CD4-positive, alpha-beta T cell treated with Interleukin-21 for 1 hour (primary cell): ENCODE results near the gene SLC43A2.

ENCODE experiments used
- DNase-seq: peaks from one replicate; pipeline ENCODE4 v3.0.0-alpha.2; 2020

The SLC43A2 gene

DNA sequence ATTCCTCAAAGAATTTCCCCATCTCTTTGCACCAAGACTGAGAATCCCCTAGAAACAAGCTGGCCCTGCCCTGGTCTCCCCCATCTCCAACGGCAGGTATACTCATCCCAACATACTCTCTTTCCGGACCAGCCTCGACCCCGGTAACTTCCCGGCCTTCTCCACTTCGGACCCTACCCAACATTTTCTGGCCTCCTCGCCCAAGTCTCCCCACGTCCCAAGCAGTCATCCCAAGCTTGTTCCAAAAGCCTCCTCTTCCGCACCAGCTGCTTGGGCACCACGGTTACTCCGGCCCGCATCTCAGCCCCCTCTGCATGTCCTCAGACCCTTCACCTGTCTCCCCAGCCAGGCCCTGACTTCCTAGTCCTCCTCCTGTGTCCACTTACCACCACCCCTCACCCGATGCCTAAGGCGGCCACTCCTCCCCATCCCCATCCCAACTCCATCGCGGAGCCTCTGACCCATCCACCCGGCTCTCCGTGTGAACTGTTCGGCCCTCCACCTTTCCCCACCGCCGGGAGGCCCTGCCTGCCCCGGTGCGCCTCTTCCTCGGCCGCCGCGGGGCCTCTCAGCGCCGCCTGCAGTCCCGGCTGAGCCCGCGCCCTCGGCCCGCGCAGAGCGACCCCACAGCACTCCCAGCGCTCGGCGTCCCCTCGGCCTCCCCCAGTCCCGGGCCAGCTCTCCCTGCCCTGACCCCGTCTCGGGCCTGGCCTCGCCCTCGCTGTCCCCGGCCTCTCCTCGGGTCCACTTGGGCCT lies 67.0 kb downstream of the SLC43A2 start:
- DNase-seq = peak; percentile 28

DNA sequence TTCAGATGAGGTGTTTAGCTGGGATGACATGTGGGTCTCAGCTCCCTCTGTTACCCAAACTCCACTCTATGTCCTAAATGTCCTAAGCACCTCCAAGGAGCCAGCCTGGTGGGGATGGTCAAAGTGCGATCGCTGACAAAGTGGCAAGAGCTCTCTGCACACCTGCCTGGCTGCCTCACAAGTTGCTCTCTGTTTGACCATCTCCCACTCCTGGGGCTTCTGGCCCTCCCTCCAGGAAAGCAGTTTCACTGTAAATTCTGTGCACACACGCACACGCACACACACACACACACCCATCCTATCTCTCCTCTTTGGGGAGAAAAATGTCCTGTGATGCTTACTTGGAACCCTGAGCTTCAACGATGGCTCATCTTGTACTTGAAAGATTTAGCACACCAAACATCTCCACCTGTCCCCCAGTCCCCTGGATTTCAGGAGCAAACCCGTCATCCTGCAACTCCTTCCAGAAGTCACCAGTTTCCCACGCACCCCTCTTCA lies 67.7 kb downstream of the SLC43A2 start:
- DNase-seq = no peak

DNA sequence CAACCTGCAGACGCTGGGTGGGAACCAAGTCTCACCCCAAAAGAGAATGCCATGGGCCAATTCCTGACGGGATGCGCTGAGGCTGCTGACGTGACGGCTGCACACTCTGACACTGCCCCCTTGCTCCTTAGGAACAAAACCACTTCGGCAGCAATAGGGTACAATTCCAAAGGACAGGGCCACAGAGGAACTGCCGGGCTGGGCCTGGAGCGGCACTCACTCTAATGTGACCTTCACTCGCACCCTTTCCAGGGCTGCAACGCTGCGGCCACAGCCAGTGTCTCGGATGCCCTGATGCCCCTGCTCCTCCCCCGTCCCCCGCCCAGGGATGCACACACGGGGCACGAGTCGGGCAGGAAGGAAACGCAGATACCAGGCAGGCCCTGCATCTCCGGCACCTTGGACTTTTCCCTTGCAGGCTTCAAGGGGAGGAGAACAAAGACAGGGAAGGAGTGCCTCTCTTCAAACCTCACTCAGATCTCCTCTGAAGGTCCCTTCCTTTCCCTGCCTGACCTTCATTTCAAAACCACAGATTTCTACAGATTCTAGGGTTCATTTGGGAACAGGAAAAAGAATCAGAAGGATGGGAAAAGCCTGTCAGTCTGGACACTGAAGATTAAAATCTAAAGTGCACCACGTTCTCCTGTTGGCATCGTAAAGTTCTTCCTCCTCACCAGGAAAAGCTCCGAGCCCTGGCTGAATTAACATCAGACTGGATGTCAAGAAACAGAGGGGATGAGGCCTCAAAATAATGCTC lies 68.4 kb downstream of the SLC43A2 start:
- no peak for DNase-seq

DNA sequence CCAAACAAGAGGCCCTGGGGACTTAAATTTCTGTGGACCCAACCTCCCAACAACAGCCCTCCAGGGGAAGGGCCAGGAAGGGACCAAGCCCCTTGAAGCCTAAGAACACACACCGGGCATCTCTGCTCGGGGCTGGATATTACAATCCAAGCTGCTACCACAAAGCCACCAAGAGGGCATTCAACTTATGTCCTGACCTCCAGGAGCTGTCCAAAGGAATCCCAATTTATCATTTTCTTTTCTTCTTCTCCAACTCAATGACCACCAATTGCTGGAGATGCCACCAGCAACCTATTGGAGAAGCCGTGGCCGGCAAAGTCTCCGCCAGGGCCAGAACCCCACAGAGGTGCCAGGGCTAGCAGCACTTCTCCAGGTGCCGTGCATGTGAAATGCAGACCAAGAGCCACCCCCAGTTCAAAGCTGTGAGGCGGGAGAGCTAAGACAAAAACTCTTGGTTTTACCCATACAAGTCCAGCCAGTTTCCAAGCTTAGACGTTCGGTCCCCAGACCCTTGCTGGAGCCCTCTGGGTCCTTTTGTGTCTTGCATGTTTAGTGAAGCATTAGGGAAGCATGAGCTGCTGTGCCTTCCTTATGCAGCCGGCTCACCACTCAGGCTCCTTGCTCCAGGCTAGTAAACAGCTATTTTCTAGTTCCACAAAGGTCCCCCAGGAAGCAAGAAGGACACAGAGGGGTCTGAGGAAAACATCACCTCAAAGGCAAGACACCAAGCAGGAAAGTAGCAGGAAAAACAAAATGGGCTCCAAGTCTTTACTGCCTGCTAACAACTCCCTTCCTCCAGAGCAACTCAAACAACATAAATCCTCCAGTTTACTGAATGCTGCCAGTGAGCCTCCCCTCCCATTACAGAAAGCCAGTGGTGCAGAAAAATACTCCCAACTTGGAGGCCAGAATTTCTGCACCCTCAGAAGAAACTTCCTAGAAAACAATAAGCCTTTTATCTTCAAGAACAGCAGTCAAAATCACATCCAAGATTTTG lies 69.3 kb downstream of the SLC43A2 start:
- no peak for DNase-seq

DNA sequence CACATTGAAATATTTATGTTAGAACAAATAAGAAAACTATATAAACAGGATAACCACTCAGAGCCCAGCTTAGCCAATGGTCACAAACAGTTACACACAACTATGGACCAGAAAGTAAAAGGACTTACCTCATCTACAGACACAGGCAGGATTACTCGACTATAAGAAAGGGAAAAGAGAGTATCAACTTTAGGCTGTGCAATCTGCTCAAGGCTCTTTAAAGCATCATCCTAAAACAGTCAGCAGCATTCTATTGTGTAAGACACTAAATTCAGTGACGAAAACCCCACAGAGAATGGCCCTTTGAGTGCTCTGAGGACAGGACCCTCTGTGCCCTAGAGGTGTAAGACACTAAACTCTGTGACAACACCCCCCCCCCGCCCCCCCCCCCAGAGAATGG lies 70.2 kb downstream of the SLC43A2 start:
- DNase-seq = no peak

DNA sequence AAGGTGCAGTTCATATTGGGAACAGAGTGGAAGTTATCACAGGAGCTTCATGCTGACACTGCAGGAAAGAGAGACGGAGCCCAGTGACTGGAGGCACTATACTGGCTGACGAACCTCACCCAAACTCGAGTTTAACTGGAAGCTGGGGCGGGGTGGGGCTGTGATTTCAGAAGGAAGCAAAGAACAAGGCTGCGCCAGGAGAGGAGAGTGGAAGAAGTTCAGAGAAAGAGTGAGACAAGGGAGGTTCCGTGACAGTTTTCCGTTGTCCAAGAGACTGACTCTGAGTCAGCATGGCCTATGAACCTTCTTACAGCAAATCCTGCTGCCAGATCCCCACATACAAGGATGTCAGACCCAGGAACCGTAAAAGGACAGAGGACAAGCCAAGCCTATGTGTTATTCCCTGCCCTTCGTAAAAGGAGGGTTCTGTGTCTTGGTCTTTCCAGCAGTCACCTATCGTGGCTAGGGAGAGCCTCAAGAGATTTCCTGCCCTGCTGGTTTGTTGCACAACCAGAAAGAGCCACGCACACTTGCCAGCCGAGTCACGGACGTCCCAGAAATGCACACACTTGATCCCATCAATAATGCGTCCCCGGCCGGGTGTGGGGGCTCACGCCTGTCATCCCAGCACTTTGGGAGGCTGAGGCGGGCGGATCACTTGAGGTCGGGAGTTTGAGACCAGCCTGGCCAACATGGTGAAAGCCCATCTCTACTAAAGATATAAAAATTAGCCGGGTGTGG lies 71.1 kb downstream of the SLC43A2 start:
- DNase-seq = no peak

DNA sequence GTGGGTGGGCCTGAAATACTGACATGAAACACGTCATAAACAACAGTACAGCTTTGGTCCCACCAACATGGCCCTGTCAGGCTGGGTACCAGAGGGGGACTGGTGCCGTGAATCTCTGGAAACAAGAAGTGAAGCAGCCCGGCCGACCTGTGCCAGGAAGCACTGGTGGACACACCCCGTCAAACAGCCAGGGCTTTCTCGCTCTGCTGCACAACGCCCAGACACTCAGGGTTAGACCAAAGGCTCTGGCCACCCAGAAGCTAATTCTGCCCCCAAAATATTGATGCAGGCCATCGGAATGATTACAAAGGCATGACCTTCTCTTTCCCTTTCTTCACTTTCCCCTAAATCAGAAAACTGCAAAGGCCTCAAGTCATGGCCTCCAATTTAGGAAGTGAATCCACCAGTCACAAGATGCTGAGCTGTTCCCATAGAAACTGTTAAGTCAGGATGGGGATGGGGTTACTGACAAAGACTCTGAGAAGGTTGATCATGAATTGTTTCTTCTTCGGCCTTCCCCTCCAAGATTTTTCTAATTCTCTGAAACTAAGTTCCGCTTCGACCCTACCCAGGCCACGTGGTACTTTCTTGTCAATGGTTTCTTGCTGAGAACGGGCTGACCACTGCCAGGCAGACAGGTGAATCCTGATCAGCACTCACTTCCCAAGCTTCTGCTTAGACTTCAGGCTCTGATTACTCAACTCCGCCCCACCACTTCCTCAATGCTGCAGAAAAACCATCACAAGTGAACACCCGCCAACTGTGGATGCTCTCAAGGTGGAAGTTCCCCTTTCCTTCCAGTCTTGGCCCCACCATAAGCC lies 72.8 kb downstream of the SLC43A2 start:
- DNase-seq = no peak

DNA sequence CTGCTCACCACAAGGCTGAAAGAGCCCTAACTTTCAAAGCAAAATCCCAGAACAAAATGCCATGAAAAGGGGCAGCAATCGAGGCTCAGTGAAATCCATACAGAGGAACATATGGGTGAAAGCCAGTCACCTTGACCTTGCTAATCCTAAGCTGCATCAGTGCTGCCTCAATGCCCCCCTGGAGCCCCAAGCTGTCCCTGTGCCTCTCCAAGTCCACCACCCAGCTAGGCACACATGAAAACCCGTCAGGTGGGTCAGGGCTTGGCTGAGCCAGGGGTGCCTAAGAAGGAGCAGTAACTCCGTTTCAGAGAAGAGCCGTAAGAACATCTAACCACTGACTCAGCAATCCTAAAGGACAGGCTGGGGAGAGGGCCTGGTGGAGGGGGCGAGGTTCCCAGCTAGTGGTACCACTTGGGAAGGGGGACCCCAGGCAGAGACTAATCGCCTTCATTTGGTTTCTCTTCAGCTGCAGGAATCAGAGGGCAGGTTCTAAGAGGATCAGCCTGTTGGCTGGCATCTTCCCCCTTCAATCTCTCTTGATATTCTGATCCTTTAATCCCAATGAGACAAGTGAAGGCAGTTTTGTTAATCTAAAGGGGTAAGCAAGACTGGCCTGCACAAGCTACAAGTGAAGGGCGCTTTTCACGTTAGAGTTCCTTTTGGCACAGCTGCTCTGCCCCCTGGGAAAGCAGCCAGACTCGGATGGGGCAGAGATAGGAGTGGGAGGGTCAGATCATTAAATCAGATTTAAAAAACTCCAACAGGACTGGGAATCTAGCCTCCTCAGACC lies 73.7 kb downstream of the SLC43A2 start:
- DNase-seq = no peak

DNA sequence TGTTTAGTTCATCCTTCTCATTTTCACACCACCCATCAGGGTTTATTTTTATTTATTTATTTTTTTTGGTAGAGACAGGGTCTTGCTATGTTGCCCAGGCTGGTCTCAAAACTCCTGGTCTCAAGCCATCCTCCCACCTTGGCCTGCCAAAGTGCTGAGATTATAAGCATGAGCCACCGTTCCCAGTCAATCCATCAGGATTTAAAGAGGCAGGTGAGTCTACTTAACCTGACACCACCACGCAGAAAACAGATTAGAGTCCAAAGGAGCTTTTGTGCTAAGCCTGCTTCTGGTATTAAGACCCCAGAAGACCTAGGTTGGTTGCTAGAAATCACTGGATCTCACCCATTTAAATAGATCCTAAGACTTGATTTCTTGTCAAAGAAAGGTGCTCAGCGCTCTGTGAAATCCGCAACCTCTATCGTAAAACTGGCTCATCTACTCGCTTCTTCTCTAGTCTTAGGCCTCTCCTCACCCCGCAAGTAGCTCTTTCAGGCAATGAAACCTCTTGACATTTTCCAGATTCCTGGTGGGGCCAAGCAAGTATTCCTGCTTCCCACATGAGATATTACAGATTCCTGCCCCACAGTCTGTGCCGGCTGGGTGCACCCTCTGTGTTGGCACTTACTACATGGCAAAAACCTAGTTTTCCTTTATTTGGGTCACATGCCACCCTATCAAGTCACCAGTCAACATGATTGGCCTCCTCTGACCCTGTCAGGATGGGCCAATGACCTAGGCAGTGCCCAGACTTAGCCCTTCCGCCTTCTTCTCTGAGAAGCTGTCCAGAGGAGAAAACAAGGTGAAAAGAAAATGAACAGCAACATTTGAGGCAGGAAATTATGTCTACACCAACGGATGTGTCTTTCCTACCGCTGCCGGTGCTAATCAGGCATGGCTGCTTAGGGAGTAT lies 75.0 kb downstream of the SLC43A2 start:
- DNase-seq = no peak

DNA sequence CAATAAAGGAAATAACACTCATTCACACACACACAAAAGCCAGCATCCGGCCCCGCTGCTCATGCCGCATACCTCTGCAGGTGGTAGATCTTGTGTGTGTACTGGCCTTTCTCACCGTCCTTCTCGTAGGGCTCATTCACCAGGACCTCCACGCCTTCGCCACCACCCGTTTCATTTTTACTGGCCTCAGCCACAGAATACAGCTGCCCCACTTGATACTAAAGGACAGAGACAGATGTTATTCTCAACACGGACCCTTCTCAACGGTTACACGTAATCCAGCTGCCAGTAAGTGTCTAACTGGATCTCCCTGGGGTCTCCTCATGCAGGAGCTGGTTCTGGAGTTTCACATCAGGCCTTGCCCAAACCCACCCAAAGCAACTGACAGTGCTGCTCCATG lies 75.7 kb downstream of the SLC43A2 start:
- DNase-seq = no peak

DNA sequence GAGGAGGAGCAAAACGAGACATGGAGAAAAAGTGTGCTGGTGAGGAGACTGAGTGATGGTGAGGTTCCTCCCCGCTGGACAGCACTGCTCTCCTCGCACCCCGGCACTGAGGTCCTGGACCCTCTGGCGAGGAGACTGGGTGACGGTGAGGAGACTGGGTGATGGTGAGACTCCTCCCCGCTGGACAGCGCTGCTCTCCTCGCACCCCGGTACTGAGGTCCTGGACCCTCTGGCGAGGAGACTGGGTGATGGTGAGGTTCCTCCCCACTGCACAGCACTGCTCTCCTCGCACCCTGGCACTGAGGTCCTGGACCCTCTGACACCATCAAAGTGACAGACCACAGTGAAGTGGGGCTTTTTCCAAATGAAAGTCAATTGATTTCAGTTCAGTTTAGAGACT lies 76.9 kb downstream of the SLC43A2 start:
- DNase-seq = no peak

DNA sequence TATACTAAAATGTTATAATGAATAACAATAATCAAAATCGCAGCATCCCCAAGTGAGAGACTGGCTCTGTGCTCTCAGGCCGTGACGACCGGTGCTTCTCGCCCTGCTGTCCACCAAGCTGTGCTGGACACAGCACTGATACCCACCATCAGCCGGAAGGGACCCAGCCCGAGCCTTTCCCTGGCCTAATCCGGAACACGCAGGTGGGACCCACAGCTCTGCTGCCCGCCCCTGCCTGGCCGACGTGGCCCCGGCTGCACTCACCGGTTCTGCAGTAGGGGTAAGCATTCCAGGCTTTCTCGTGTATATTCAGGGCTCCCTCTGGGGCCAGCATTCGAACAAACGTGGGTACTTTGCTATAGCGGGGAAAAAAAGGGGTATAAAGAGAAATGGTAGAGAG lies 80.6 kb downstream of the SLC43A2 start:
- no peak for DNase-seq

DNA sequence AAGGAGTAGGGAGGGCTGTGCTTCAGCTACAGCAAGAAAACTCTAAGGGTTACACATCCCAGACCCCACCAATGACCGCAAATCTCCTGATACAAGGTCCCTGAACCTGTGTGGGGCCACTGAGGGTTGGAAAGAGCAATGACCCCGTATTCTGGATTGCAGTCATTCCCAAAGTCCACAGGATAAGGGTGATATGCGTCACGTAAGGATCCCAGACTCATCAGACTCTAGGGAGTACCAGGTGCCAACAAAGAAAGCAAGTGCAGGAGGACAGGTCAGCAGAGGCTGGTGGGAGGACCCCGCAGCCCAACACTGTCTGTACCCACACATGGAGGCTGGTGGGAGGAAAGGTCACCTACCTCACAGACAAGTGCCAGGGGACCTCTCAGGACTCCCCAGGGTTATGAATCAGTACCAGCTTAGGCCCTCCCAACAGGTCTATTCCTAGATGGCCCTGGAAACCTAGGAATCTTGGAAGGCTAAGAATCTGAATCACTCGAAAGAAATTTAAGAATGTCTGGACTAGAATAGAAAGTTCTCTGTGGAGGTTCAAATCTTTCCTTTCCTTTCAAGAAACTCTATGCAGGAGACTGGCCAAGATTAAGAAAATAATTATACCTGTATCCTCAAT lies 82.2 kb downstream of the SLC43A2 start:
- no peak for DNase-seq

DNA sequence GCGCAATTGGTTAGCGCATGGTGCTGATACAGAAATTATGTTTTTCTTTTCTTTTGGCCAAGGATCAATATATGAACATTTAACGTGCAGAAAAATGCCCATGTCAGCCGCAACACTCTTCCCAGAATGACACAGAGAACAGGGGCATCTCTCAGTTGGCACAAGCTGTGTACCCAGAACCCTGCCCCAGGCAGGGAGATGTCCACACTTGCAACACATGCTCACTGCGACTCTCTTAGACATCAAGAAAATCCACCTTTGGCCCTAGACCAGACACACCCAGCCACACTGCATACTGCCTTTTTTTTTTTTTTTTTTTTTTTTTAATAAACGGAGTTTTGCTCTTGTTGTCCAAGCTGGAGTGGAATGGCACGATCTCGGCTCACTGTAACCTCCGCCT lies 83.0 kb downstream of the SLC43A2 start:
- DNase-seq = no peak

DNA sequence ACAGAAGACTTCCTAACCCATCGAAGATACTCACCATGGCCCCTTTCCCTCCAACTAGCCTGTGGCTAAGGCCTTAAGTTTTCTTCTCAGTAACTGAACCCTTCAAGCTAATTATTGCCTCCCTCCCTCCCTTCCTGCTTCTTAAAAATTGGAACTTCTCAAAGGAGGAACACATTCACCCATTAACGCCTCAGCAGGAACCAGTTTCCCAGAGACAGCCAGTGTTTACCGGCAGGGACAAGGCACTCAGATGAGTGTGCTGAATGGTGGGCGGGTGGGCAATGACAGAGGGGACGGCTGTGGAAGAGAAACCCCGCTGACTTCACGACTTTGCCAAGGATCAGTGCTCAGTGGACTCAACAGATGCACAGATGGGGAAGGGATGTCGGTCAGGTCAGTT lies 86.3 kb downstream of the SLC43A2 start:
- no peak for DNase-seq

DNA sequence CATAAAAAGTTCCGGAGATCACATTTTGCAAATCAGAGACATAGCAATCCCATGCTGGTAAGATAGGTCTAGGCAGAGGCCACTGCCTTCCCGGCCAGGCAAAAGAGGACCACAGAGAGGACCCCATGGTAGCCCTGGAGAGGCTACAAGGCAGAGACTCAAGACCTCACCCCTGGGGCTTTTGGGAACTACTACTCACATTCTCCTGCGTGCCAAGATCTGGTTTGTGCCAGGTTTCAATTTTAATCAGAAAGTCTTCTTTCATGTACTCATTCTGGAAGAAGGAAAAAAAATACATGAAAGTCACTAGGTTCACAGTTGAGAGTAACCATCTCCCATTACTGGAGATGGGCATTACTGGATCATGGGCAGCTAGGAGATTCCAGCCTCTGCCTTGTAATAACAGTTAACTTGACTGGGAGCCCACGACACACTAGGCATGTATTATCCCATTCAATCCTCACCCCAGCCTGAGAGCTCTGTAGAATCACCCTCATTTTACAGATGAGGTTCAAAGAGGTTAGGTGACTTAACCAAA lies 87.2 kb downstream of the SLC43A2 start:
- DNase-seq = no peak

DNA sequence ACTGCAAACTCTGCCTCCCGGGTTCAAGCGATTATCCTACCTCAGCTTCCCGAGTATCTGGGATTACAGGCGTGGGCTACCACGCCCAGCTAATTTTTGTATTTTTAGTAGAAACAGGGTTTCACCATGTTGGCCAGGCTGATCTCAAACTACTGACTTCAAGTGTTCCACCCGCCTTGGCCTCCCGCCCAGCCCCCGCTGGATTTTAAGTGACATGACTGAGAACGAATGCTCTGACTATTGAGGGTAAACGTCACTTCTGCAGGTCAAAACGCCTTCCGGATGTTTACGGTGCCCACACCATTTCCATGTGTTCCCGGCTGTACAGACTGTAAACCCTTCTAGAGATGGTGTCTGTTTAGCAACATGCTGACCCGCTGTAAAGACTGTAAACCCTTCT lies 88.8 kb downstream of the SLC43A2 start:
- no peak for DNase-seq

DNA sequence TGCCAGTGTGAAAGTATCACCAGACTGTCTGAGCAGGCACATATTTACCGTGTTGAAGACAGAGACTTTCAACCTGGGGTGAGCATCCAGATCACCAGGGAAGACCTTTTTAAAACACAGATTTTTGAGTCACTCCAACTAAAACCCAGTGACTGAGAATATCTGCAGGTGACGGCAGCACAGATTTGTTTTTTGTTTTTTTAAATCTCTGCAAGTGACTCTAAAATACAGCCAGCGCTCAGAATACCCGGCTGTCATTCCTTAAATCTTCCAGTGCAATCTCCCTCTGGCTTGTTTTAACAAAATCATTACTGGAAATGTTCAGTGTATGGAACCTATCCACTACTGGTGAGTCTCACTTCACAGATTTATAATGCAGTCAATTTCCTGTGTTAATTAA lies 92.9 kb downstream of the SLC43A2 start:
- no peak for DNase-seq
